Endometrial microvascular endothelial cells (primary cell): Measurements from ENCODE around the gene NOVA1. TPM values are rescaled to one million over a fixed set of nuclear protein-coding genes. Genes with fewer than 3 reads are reported as not detected.
"Not testable (repeated sequence)": the region's sequence is repeated elsewhere in the genome, so short reads cannot be mapped to it uniquely, and the experiment has no call there.

Source experiments
- in situ Hi-C: cut with HindIII; loops from 2 replicates; pipeline ENCODE4 v1.10.0; 2017; ENCODE audit warnings: low sequenced_read_pairs, low pct_unique_long_range_greater_than_20kb; ENCODE audit errors: inconsistent ontology term
- total RNA-seq: library from RNA; depleted of rRNA; stranded (reverse); fragments of >200 nt; gene quantifications from one replicate; pipeline ENCODE4 v1.2.3, GENCODE V29; 2015; ENCODE audit errors: inconsistent ontology term

Gene NOVA1, protein sequence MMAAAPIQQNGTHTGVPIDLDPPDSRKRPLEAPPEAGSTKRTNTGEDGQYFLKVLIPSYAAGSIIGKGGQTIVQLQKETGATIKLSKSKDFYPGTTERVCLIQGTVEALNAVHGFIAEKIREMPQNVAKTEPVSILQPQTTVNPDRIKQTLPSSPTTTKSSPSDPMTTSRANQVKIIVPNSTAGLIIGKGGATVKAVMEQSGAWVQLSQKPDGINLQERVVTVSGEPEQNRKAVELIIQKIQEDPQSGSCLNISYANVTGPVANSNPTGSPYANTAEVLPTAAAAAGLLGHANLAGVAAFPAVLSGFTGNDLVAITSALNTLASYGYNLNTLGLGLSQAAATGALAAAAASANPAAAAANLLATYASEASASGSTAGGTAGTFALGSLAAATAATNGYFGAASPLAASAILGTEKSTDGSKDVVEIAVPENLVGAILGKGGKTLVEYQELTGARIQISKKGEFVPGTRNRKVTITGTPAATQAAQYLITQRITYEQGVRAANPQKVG
- 0.46 TPM for total RNA-seq

DNA sequence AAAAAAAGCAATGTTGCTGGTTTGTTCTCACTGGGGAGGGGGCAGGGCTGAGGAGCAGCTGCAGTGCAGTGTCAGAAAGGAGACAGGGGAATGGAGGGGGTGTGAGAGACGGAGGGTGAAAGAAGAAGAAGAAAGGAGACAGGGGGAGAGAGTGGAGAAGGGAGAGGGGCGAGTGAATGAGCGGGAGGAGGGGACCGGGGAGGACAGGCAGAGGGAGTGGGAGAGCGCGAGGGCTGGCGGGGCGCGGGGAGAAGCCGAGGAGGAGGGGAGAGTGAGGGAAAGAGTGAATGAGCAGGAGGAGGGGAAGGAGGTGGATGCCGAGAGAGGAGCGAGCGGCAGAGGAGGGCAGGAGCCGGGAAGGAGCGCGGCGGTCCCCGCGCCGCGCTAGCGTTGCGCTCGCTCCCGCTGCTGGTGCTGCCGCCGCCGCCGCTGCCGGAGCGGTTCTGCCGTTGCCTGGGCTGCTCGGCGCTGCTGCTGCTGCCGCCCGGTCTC, at the start of gene NOVA1:
Gene NOVA1 (minus strand): TSS at position 445 of the 492 bp plus-strand sequence. CDS start 597 bp downstream, outside the sequence.
- in situ Hi-C loops: no loop called here

GRCh38 chr14:26645057-26645456, 47.2 kb upstream of the NOVA1 start:
- in situ Hi-C loops: not testable (repeated sequence)

GRCh38 chr14:26636561-26636960, 38.7 kb upstream of the NOVA1 start:
- in situ Hi-C loops: no loop called here

GRCh38 chr14:26634946-26635345, 37.1 kb upstream of the NOVA1 start:
- in situ Hi-C loops: not testable (repeated sequence)

- in situ Hi-C loops: no loop called here
Observed at GRCh38 chr14:26626256-26626655, 28.4 kb upstream of the NOVA1 start.

DNA sequence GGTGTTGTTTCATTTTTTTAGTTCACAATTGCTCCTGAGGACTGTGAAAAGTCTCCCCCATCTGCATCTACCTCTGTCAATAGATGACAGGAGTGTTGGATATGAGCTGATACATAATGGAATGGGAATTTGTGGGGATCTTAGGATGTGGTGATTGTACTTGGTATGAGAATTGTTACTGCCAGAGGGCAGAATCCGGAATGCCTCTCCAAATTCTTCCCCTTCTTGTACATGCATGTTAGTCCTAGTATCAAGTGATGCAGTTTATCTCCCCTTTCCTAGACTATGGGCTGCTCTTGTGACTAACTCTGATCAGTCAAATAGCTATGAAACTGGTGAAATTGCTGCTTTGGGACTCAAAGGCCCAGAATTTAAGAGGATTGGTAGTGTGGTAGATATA, 24.8 kb upstream of the NOVA1 start:
- in situ Hi-C loops: no loop called here

DNA sequence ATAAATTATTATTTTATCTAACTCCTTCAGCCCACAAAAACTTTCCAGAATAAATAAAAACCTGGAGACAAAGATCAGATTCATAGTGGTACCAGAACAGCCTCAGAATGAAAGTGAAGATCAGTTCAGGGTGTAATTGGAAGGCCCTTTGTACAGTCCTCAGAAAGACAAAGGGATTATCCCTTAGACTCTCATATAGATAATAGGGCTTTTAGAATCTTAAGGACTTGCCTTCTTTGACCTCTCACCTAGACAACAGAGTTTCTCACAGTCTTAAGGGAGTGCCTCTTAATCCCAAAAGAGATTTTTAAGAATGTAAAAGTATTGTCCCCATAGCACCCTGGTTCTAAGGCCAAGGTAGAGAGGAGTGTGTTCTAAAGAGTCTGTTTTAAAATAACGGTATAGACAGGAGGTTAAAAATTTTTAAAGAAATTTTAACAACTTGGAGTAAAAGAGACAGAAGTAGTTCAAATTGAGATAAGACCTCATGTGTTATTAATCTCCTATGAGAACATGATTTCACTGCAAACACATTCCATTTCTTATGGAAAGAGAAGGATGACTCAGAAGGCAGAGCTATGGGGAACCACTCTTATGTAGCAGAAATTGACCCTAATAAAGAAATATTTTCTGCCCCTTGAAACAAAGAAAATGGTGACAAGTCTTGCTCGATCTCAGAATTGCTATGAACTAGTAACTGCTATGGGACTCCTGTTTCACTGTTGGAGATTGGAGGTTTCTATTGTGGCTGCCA, 24.2 kb upstream of the NOVA1 start:
- in situ Hi-C loops: no loop called here

GRCh38 chr14:26621364-26621763, 23.5 kb upstream of the NOVA1 start:
- in situ Hi-C loops: no loop called here

GRCh38 chr14:26611259-26611658, 13.4 kb upstream of the NOVA1 start:
- in situ Hi-C loops: no loop called here

GRCh38 chr14:26606729-26607312, 9.0 kb upstream of the NOVA1 start:
- in situ Hi-C loops: no loop called here

DNA sequence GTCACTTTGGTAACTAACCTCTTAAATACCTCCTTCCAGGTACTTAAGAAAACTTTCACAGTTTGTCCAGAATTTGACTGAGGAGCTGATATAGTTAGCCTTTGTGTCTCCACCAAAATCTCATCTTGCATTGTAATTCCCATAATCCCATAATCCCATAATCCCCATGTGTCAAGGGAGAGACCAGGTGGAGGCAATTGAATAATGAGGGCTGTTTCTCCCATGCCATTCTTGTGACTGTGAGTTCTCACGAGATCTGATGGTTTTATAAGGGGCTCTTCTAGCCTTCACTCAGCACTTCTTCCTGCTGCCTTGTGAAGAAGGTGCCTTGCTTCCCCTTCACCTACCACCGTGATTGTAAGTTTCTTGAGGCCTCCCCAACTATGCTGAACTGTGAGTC, 7.8 kb upstream of the NOVA1 start:
- in situ Hi-C loops: no loop called here

DNA sequence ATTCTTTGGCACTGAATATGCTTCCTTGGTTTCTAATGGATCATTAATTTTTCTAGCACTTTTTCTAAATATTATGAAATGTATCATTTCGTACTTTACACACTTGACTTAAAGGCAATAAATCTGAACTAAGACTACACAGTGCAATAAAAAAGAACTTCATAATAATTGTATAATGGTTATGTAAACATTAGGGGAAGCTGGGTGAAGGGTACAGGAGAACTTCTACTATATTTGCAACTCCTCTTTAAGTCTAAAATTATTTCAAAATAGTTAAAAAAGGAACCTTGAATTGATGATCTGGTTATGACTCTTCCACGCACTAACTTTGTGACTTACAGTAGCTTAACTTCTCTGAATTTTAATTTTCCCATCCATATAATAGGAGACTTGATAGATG, 5.1 kb upstream of the NOVA1 start:
- in situ Hi-C loops: no loop called here

- in situ Hi-C loops: no loop called here
Observed at GRCh38 chr14:26601856-26602255, 4.0 kb upstream of the NOVA1 start.

DNA sequence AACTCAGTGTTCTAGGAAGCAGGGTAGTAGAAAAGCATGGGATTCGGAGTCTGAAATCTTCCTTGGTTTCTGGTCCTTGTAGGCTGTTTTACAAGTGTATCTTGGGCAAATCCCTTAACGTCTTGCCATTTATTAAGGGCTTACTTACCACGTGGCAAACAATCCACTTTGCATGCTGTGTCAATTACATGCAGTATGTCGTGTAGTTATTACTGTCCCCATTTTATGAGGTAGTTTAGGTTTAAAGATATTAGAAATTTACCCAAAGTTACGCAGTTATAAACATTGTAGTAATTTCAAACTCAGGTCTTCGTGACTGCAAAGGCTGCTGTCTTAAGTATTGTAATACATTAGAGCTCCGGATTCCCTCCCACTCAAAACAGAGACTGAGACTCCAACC, 1.5 kb upstream of the NOVA1 start:
- in situ Hi-C loops: no loop called here

GRCh38 chr14:26598672-26599131, 869 bp upstream of the NOVA1 start:
- in situ Hi-C loops: no loop called here

- in situ Hi-C loops: no loop called here
Observed at GRCh38 chr14:26598081-26598671, 343 bp upstream of the NOVA1 start.

DNA sequence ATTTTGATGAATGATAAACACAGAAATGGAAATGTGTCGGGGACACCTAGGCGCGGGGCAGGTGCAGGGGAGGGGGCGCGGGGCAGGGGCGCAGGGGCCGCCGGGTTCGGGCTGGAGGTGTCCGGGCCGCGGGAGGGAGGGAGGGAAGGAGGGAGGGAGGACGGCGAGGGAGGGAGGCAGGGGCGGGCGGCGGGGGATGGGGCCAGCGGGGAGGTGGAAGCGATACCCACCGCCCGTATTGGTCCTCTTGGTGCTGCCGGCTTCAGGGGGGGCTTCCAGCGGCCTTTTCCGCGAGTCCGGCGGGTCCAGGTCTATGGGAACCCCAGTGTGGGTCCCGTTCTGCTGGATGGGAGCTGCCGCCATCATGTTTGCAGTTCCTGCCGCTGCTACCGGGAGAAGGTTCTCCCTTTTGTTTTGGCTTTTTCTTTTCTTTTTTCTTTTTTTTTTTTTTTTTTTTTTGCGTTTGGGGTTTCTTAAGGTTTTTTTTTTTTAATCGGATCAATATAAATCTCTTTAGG, 703 bp downstream of the NOVA1 start:
- in situ Hi-C loops: no loop called here

DNA sequence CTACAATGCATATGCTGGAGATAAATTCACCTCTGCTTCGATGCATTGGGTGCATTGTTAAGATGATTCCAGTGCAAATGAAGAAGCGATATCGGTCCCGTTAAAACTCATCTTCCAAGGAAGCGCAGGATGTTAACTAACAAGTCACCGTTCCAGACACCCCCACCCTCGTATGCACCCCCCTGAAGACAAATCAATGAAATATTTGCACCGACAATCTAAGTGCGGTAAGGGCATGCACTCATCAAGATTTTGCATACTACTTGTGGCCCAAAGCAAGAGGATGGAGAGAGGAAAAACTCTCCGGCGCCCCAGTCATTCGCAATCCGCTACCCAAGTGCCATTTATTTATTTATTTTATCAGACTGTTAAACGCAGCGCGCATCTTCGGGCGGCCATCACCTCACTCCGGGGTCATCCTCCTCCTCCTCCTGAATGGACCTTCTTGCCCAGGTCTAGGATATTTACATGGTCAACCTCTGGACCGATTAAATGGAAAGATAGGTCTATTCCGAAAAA, 1.2 kb downstream of the NOVA1 start:
- in situ Hi-C loops: no loop called here
